Activated CD4-positive, alpha-beta T cell treated with anti-CD3 and anti-CD28 coated beads, Interleukin-2, amount 10 ng/mL, durations not matched to agents 7 days and 5 days (primary cell): ENCODE measurements around the gene TAOK3. TPM values are rescaled to one million over a fixed set of nuclear protein-coding genes. Genes with fewer than 3 reads are reported as not detected.
"Not testable (repeated sequence)": the region's sequence is repeated elsewhere in the genome, so short reads cannot be mapped to it uniquely, and the experiment has no call there.

Source experiments
- CTCF ChIA-PET: fragments of 350-600 bp; sonication (Branson Sonifier 250); formaldehyde crosslinking; loops from one replicate; lab custom pipeline; 2021; ENCODE audit warnings: antibody characterized with exemption; lab: Charles Lee
- POLR2A ChIA-PET: fragments of 350-600 bp; sonication (Branson Sonifier 250); formaldehyde crosslinking; loops from one replicate; lab custom pipeline; 2021; ENCODE audit warnings: antibody characterized with exemption; lab: Charles Lee
- DNase-seq: peaks from one replicate; pipeline ENCODE4 v3.0.0-alpha.2; 2020
- H3K27ac Mint-ChIP-seq: one replicate; pipeline ENCODE4 v1.8.0; 2021; ENCODE audit warnings: mild to moderate bottlenecking, moderate library complexity, mixed read lengths
- H3K27me3 Mint-ChIP-seq: one replicate; pipeline ENCODE4 v1.8.0; 2021; ENCODE audit warnings: mixed read lengths
- H3K36me3 Mint-ChIP-seq: one replicate; pipeline ENCODE4 v1.8.0; 2021; ENCODE audit warnings: low read depth, mixed read lengths
- H3K4me1 Mint-ChIP-seq: one replicate; pipeline ENCODE4 v1.8.0; 2021; ENCODE audit warnings: mixed read lengths
- H3K4me3 Mint-ChIP-seq: one replicate; pipeline ENCODE4 v1.8.0; 2021; ENCODE audit warnings: mild to moderate bottlenecking, moderate library complexity, mixed read lengths
- H3K9me3 Mint-ChIP-seq: one replicate; pipeline ENCODE4 v1.8.0; 2021; ENCODE audit warnings: mixed read lengths
- total RNA-seq, 2 experiments: library from RNA; stranded (reverse); gene quantifications; one replicate each; pipeline ENCODE4 v1.2.3, GENCODE V29; 2021

The TAOK3 gene
- total RNA-seq, 2 experiments from 2014 or later, result 52.5 to 63.3 TPM

GRCh38 chr12:118328486-118329330 lies 44.0 kb downstream of the TAOK3 start:
- H3K27ac Mint-ChIP-seq, result no peak overlapping the region
- H3K4me3 Mint-ChIP-seq, result no peak overlapping the region
- DNase-seq, result no peak
- H3K4me1 Mint-ChIP-seq, result peaks cover 22% of the 10 kb centered on the region
- CTCF ChIA-PET, result no interaction called here
- H3K36me3 Mint-ChIP-seq, result peaks cover 32% of the 10 kb centered on the region
- no peaks in the 10 kb centered on the region for H3K27me3 Mint-ChIP-seq
- H3K9me3 Mint-ChIP-seq, result no peaks in the 10 kb centered on the region
- POLR2A ChIA-PET, result no interaction called here

DNA sequence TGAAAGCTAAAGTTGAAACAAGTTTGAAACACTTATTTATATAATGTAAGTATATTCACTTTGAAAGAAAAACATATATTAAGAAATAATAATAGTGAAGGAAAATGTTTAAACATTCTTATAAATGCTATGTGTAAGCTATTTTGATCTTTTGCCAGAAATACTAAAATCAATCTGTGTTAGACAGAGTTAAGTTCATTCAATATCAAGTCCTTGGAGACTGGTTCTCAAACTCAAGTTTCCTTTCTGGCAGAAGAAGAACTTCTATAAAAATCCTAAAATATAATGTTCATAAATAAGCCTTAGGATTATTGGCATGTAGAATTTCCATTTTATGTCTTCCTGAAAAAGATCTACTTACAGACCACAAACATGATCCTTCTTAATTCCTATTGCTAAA lies 45.3 kb downstream of the TAOK3 start:
- Mint-ChIP-seq H3K27ac (no peak overlapping the region), H3K36me3 (peaks cover 26% of the 10 kb centered on the region)
- CTCF ChIA-PET, result no interaction called here

GRCh38 chr12:118326991-118327390 lies 45.7 kb downstream of the TAOK3 start:
- ChIA-PET POLR2A (no interaction called here), CTCF (no interaction called here)
- peaks cover 14% of the 10 kb centered on the region for H3K4me1 Mint-ChIP-seq
- peaks cover 26% of the 10 kb centered on the region for H3K36me3 Mint-ChIP-seq
- no peak overlapping the region for H3K27ac Mint-ChIP-seq
- H3K4me3 Mint-ChIP-seq, result no peak overlapping the region
- DNase-seq, result no peak
- no peaks in the 10 kb centered on the region for H3K9me3 Mint-ChIP-seq
- H3K27me3 Mint-ChIP-seq, result no peaks in the 10 kb centered on the region

More for the DNA sequence above, 45.3 kb downstream of the TAOK3 start:
- POLR2A ChIA-PET, result no interaction called here
- Mint-ChIP-seq H3K4me3 (no peak overlapping the region), H3K9me3 (no peaks in the 10 kb centered on the region), H3K27me3 (no peaks in the 10 kb centered on the region), H3K4me1 (peaks cover 14% of the 10 kb centered on the region)
- DNase-seq, result no peak

DNA sequence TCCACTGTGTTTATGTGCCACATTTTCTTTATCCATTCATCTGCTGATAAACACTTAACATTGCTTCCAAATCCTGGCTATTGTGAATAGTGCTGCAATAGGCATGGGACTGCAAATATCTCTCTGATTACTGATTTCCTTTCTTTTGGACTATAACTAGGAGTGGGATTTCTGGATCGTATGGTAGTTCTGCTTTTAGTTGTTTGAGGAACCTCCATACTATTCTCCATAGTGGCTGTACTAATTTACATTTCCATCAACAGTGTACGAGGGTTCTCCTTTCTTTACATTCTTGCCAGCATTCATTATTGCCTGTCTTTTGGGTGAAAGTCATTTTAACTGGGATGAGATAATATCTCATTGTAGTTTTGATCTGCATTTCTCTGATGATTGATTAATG lies 47.6 kb downstream of the TAOK3 start:
- DNase-seq, result no peak
- Mint-ChIP-seq H3K4me1 (peaks cover 5% of the 10 kb centered on the region), H3K9me3 (no peaks in the 10 kb centered on the region), H3K27ac (no peak overlapping the region), H3K27me3 (no peaks in the 10 kb centered on the region), H3K4me3 (no peak overlapping the region), H3K36me3 (peaks cover 19% of the 10 kb centered on the region)
- CTCF ChIA-PET, result no interaction called here
- POLR2A ChIA-PET, result no interaction called here

- POLR2A ChIA-PET, result no interaction called here
- peaks cover 4% of the 10 kb centered on the region for H3K9me3 Mint-ChIP-seq
- H3K36me3 Mint-ChIP-seq, result peaks cover 25% of the 10 kb centered on the region
- H3K27ac Mint-ChIP-seq, result no peak overlapping the region
- no peak for DNase-seq
- peaks cover 3% of the 10 kb centered on the region for H3K4me1 Mint-ChIP-seq
- H3K4me3 Mint-ChIP-seq, result no peak overlapping the region
- H3K27me3 Mint-ChIP-seq, result no peaks in the 10 kb centered on the region
- CTCF ChIA-PET, result no interaction called here
Observed at GRCh38 chr12:118319627-118320026, 53.1 kb downstream of the TAOK3 start.

DNA sequence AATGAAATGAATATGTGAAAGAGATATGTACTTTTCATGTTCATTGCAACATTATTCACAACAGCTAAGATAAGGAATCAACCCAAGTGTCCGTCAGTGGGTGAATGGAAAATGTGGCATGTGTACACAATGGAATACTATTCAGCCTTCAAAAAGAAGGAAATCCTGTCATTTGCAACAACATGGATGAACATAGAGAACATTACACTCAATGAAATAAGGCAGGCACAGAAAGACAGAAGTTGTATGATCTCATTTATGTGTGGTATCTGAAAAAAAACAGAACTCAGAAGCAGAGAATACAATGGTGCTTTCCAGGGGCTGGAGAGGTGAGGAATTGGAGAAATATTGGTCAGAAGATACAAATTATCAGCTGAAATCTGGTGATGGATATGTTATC lies 54.0 kb downstream of the TAOK3 start:
- Mint-ChIP-seq H3K4me1 (peaks cover 9% of the 10 kb centered on the region), H3K27me3 (no peaks in the 10 kb centered on the region), H3K27ac (no peak overlapping the region), H3K36me3 (peaks cover 25% of the 10 kb centered on the region), H3K9me3 (peaks cover 4% of the 10 kb centered on the region), H3K4me3 (no peak overlapping the region)
- DNase-seq, result no peak
- CTCF ChIA-PET, result no interaction called here
- POLR2A ChIA-PET, result interaction anchor here (0.7 kb wide), 1 partner anchor 26 kb away, joined by 3 read pairs; no protein-coding TSS in a partner anchor

GRCh38 chr12:118317729-118318128 lies 55.0 kb downstream of the TAOK3 start:
- H3K36me3 Mint-ChIP-seq, result peaks cover 25% of the 10 kb centered on the region
- no peak overlapping the region for H3K27ac Mint-ChIP-seq
- no peaks in the 10 kb centered on the region for H3K27me3 Mint-ChIP-seq
- peaks cover 4% of the 10 kb centered on the region for H3K9me3 Mint-ChIP-seq
- POLR2A ChIA-PET, result no interaction called here
- no peak overlapping the region for H3K4me3 Mint-ChIP-seq
- peaks cover 12% of the 10 kb centered on the region for H3K4me1 Mint-ChIP-seq
- CTCF ChIA-PET, result no interaction called here
- DNase-seq, result no peak

GRCh38 chr12:118315821-118316220 lies 56.9 kb downstream of the TAOK3 start:
- CTCF ChIA-PET, result interaction anchor here (0.7 to 1.9 kb wide), 2 partner anchors 61 to 269 kb away, joined by 5 to 6 read pairs; partner anchors contain the start of gene SUDS3
- Mint-ChIP-seq H3K27ac (no peak overlapping the region), H3K4me3 (no peak overlapping the region), H3K36me3 (peaks cover 22% of the 10 kb centered on the region), H3K27me3 (no peaks in the 10 kb centered on the region), H3K4me1 (peaks cover 14% of the 10 kb centered on the region), H3K9me3 (peaks cover 4% of the 10 kb centered on the region)
- no peak for DNase-seq
- POLR2A ChIA-PET, result no interaction called here

DNA sequence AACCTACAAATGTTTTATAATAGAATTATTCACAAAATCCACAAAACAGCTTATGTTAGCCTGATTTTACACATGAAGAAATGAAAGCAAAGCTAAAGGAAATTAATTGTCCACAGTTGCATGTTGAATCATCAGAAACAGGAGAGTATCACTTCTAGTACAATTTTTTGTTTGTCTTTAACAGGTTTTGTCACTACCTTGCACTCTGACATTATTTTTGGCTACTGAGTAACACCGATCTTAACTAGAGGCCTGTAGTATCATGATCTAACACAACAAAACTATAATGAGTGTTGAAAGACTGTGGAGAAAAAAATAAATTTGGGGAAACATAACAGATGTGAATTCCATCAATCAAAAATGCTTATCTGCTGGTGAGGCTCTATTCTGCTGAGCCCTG lies 60.1 kb downstream of the TAOK3 start:
- H3K9me3 Mint-ChIP-seq, result no peaks in the 10 kb centered on the region
- H3K4me3 Mint-ChIP-seq, result no peak overlapping the region
- CTCF ChIA-PET, result interaction anchor here (0.8 to 1.0 kb wide), 2 partner anchors 13 to 42 kb away, joined by 3 read pairs; no protein-coding TSS in a partner anchor
- peaks cover 22% of the 10 kb centered on the region for H3K4me1 Mint-ChIP-seq
- POLR2A ChIA-PET, result no interaction called here
- no peaks in the 10 kb centered on the region for H3K27me3 Mint-ChIP-seq
- H3K36me3 Mint-ChIP-seq, result peaks cover 14% of the 10 kb centered on the region
- no peak for DNase-seq
- H3K27ac Mint-ChIP-seq, result peak overlapping the region; percentile 7

DNA sequence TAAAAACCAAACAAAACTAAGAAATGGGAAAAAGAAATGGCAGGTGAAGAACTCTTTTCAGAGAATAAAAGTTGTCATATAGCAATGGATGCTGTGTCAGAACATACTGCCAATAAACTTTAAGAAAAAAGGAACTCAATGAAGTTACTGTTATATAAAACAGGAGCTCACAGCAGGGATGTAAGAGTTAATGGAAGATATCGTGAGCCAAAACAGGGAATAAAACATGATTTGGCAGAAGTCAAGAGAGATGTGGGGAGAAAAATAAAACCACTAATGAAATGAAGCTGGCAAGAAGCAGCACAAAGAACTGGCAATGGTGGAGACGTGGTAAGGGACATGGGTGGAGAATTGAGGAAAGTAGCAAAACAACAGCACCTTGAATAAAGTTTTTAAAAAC lies 61.0 kb downstream of the TAOK3 start:
- Mint-ChIP-seq H3K36me3 (peaks cover 14% of the 10 kb centered on the region), H3K27ac (no peak overlapping the region), H3K4me3 (no peak overlapping the region), H3K27me3 (no peaks in the 10 kb centered on the region), H3K9me3 (no peaks in the 10 kb centered on the region), H3K4me1 (peaks cover 28% of the 10 kb centered on the region)
- ChIA-PET CTCF (interaction anchor here (0.9 kb wide), 1 partner anchor 65 kb away, joined by 3 read pairs; the partner anchor contains the start of gene SUDS3), POLR2A (no interaction called here)
- no peak for DNase-seq

DNA sequence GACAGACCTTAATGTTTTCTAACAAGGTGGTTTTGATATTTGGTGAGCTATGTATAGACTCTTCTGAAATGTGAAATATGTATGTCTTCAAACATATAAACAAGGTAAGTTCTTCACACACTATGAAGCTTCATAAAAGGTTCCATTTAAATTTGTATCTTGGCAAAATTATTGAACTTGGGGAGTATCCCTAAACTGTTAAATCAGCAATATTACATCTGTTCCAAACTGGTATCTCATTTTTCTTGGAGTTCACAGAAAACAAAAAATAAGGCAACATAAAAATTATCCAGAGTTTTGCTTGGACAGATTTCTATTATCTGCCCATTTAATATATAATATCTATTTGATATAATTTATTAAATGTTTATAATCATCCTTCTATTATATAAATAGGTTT lies 62.4 kb downstream of the TAOK3 start:
- no peak for DNase-seq
- Mint-ChIP-seq H3K36me3 (peaks cover 7% of the 10 kb centered on the region), H3K4me3 (no peak overlapping the region), H3K4me1 (peaks cover 27% of the 10 kb centered on the region), H3K27me3 (no peaks in the 10 kb centered on the region), H3K9me3 (no peaks in the 10 kb centered on the region), H3K27ac (no peak overlapping the region)
- ChIA-PET CTCF (interaction anchor here (0.6 kb wide), 1 partner anchor 68 kb away, joined by 3 read pairs; no protein-coding TSS in a partner anchor), POLR2A (interaction anchor here (0.6 kb wide), 1 partner anchor 45 kb away, joined by 3 read pairs; no protein-coding TSS in a partner anchor)

GRCh38 chr12:118308006-118308405 lies 64.7 kb downstream of the TAOK3 start:
- H3K4me1 Mint-ChIP-seq, result peaks cover 22% of the 10 kb centered on the region
- H3K9me3 Mint-ChIP-seq, POLR2A ChIA-PET: not testable (repeated sequence)

More at GRCh38 chr12:118308006-118308405, 64.7 kb downstream of the TAOK3 start:
- not testable (repeated sequence) for H3K36me3 Mint-ChIP-seq, DNase-seq, H3K27ac Mint-ChIP-seq, H3K4me3 Mint-ChIP-seq, H3K27me3 Mint-ChIP-seq
- CTCF ChIA-PET, result interaction anchor here (1.1 to 1.8 kb wide), 3 partner anchors 33 to 126 kb away, joined by 3 to 8 read pairs (median 3); partner anchors contain the start of gene SUDS3
